Right atrium auricular region (tissue), 2 donors: ENCODE measurements around the gene NSL1. TPM values are rescaled to one million over a fixed set of nuclear protein-coding genes. Genes with fewer than 3 reads are reported as not detected.

Experiments
- DNase-seq: peaks from one replicate; pipeline ENCODE4 v3.0.0-alpha.2; 2019; ENCODE audit warnings: low spot score
- H3K27ac ChIP-seq, 2 donors: fragments of 200-600 bp; sonication (generic); 1 replicate in 1 of 2; 2 replicates in 1 of 2; pipeline ENCODE4 v1.5.1; 2016 to 2019
- H3K27me3 ChIP-seq, 2 donors: fragments of 200-600 bp; sonication (generic); one replicate each; pipeline versions ENCODE4 v1.5.1 to v1.6.0; 2017 to 2019
- H3K36me3 ChIP-seq: fragments of 200-600 bp; sonication (generic); one replicate; pipeline ENCODE4 v1.5.1; 2016
- H3K4me1 ChIP-seq, 2 donors: fragments of 200-600 bp; sonication (generic); one replicate each; pipeline versions ENCODE4 v1.5.1 to v1.6.0; 2017 to 2019
- H3K4me3 ChIP-seq, 2 donors: fragments of 200-600 bp; sonication (generic); 1 replicate in 1 of 2; 2 replicates in 1 of 2; pipeline ENCODE4 v1.5.1; 2017 to 2019; ENCODE audit warnings: mild to moderate bottlenecking in 1 of 2, moderate library complexity in 1 of 2
- H3K9me3 ChIP-seq, 2 donors: fragments of 200-600 bp; sonication (generic); one replicate each; pipeline ENCODE4 v1.5.1; 2019
- total RNA-seq, 2 donors: library from RNA; depleted of rRNA; stranded (reverse); fragments of >200 nt; gene quantifications; one replicate each; pipeline ENCODE4 v1.1.0, GENCODE V29; 2016
- TF ChIP-seq, protein P1 (sequence below), 2 donors: fragments of 200-600 bp; sonication (generic); IDR thresholded peaks; one replicate each; pipeline ENCODE4 v1.5.1; 2019; ENCODE audit warnings: antibody characterized with exemption in 2 of 2

The NSL1 gene
- total RNA-seq, 2 donors from 2014 or later, result 28.2 to 46.1 TPM

- TF ChIP-seq, protein P1, sequence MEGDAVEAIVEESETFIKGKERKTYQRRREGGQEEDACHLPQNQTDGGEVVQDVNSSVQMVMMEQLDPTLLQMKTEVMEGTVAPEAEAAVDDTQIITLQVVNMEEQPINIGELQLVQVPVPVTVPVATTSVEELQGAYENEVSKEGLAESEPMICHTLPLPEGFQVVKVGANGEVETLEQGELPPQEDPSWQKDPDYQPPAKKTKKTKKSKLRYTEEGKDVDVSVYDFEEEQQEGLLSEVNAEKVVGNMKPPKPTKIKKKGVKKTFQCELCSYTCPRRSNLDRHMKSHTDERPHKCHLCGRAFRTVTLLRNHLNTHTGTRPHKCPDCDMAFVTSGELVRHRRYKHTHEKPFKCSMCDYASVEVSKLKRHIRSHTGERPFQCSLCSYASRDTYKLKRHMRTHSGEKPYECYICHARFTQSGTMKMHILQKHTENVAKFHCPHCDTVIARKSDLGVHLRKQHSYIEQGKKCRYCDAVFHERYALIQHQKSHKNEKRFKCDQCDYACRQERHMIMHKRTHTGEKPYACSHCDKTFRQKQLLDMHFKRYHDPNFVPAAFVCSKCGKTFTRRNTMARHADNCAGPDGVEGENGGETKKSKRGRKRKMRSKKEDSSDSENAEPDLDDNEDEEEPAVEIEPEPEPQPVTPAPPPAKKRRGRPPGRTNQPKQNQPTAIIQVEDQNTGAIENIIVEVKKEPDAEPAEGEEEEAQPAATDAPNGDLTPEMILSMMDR (IDR thresholded peaks at IDR 0.05), result no peak
- Histone ChIP-seq H3K27ac (no peak overlapping the region), H3K9me3 (no peaks in the 10 kb centered on the region), H3K4me3 (no peak overlapping the region), H3K36me3 (no peaks in the 10 kb centered on the region), H3K4me1 (no peaks in the 10 kb centered on the region), H3K27me3 (no peaks in the 10 kb centered on the region)
- DNase-seq, result no peak
Measured at GRCh38 chr1:212680680-212681389, 110.7 kb downstream of the NSL1 start.

- TF ChIP-seq, protein P1 (IDR thresholded peaks at IDR 0.05), result no peak
- Histone ChIP-seq H3K9me3 (no peaks in the 10 kb centered on the region), H3K4me1 (no peaks in the 10 kb centered on the region), H3K4me3 (no peak overlapping the region), H3K27ac (no peak overlapping the region), H3K36me3 (no peaks in the 10 kb centered on the region), H3K27me3 (no peaks in the 10 kb centered on the region)
- peak; percentile 43 for DNase-seq
Measured at GRCh38 chr1:212678456-212679410, 112.8 kb downstream of the NSL1 start.

DNA sequence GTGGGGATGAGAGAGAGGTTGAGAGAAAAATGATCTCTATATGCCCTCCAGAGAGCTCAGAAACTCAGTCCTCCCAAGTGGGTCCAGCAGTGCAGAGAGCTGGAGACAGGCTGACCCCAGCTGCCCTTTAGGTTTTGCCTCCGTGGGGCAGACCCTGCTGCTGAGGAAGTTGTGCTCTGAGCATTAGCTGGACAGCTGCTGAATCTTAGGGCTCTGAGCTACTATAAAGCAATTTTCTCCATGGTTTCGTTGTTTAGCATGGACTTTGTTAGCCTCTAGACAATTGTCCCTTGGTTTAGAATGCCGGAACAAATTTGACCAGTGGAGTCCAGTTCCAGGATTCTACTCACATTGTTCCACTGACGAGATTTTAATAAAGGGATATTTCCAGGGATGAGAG lies 114.0 kb downstream of the NSL1 start:
- no peak overlapping the region for H3K4me3 ChIP-seq
- no peaks in the 10 kb centered on the region for H3K36me3 ChIP-seq
- H3K27ac ChIP-seq, result no peak overlapping the region
- DNase-seq, result no peak
- TF ChIP-seq, protein P1 (IDR thresholded peaks at IDR 0.05), result no peak
- no peaks in the 10 kb centered on the region for H3K27me3 ChIP-seq
- H3K9me3 ChIP-seq, result no peaks in the 10 kb centered on the region
- no peaks in the 10 kb centered on the region for H3K4me1 ChIP-seq

DNA sequence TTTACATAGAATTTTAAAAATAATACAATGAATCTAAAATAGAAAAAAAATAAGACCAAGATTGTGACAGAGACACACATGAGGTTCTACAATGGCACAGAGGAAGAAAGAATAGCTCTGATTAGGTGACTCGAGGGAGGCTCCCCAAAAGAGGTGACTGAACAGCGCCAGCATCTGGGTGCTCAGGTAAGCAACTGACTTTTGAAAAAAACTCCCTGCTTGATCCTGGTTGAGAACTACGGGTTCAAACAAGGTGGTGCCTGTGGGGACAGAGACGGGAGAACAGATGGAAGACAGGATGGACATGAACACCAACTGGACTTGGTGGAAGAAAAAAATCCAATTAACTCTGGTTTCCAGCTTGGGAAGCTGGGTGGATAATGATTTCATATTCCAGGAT lies 114.4 kb downstream of the NSL1 start:
- no peaks in the 10 kb centered on the region for H3K27me3 ChIP-seq
- H3K4me1 ChIP-seq, result no peaks in the 10 kb centered on the region
- no peaks in the 10 kb centered on the region for H3K36me3 ChIP-seq
- TF ChIP-seq, protein P1 (IDR thresholded peaks at IDR 0.05), result no peak
- H3K27ac ChIP-seq, result no peak overlapping the region
- DNase-seq, result peak; percentile 18
- H3K9me3 ChIP-seq, result no peaks in the 10 kb centered on the region
- H3K4me3 ChIP-seq, result no peak overlapping the region

Other genes starting within 250 kb of the NSL1 start
- 10 to 100 TPM; 12.6 to 27.6 TPM for gene ATF3, start 183.0 kb downstream of the NSL1 start, total RNA-seq
- 1 to 10 TPM in 1 of 2 donors, under 1 TPM in 1; 0.96 to 3.3 TPM for gene BATF3, start 91.9 kb downstream of the NSL1 start, total RNA-seq
- 10 to 100 TPM; 12.6 to 39.6 TPM for gene TATDN3, start 117 bp upstream of the NSL1 start, total RNA-seq
- gene SPATA45, start 55.9 kb upstream of the NSL1 start, total RNA-seq, result not detected
- gene FLVCR1, start 66.5 kb upstream of the NSL1 start, total RNA-seq, result 1 to 10 TPM in 1 of 2 donors, under 1 TPM in 1; 0.89 to 2.4 TPM
- under 1 TPM; 0.47 to 0.82 TPM for gene VASH2, start 158.8 kb upstream of the NSL1 start, total RNA-seq
- 10 to 100 TPM; 16.9 to 21.6 TPM for gene ANGEL2, start 224.1 kb upstream of the NSL1 start, total RNA-seq